Esophagus squamous epithelium (tissue), 4 donors: ENCODE measurements around the gene NKAPL.

Experiments
- POLR2A ChIP-seq, 4 donors: fragments of 450-650 bp; IDR thresholded peaks; one replicate each; pipeline ENCODE4 v1.6.1; 2017; ENCODE audit warnings: antibody characterized with exemption in 4 of 4, mild to moderate bottlenecking in 4 of 4, moderate library complexity in 3 of 4
- TF ChIP-seq, protein P1 (sequence below), 6 experiments: fragments of 450-650 bp in 4 of 6; fragments of 200-600 bp in 2 of 6; sonication (generic) in 2 of 6; IDR thresholded peaks; one replicate each; pipeline ENCODE4 v1.5.1; 2016 to 2019; ENCODE audit warnings: antibody characterized with exemption in 6 of 6, mild to moderate bottlenecking in 4 of 6, moderate library complexity in 4 of 6

DNA sequence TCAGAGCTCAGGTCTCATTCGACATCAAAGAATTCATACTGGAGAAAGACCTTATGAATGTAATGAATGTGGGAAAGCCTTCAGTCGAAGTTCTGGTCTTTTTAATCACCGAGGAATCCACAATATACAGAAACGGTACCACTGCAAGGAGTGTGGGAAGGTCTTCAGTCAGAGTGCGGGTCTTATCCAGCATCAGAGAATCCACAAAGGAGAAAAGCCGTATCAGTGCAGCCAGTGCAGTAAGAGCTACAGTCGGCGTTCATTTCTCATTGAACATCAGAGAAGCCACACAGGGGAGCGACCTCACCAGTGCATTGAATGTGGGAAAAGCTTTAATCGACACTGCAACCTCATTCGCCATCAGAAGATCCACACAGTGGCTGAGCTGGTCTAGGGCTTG, 26.3 kb upstream of the NKAPL start:
- TF ChIP-seq POLR2A (IDR thresholded peaks at IDR 0.05): no peak
- TF ChIP-seq, protein P1, sequence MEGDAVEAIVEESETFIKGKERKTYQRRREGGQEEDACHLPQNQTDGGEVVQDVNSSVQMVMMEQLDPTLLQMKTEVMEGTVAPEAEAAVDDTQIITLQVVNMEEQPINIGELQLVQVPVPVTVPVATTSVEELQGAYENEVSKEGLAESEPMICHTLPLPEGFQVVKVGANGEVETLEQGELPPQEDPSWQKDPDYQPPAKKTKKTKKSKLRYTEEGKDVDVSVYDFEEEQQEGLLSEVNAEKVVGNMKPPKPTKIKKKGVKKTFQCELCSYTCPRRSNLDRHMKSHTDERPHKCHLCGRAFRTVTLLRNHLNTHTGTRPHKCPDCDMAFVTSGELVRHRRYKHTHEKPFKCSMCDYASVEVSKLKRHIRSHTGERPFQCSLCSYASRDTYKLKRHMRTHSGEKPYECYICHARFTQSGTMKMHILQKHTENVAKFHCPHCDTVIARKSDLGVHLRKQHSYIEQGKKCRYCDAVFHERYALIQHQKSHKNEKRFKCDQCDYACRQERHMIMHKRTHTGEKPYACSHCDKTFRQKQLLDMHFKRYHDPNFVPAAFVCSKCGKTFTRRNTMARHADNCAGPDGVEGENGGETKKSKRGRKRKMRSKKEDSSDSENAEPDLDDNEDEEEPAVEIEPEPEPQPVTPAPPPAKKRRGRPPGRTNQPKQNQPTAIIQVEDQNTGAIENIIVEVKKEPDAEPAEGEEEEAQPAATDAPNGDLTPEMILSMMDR (IDR thresholded peaks at IDR 0.05): no peak
